ENCODE results near the gene THOC1.

DNA sequence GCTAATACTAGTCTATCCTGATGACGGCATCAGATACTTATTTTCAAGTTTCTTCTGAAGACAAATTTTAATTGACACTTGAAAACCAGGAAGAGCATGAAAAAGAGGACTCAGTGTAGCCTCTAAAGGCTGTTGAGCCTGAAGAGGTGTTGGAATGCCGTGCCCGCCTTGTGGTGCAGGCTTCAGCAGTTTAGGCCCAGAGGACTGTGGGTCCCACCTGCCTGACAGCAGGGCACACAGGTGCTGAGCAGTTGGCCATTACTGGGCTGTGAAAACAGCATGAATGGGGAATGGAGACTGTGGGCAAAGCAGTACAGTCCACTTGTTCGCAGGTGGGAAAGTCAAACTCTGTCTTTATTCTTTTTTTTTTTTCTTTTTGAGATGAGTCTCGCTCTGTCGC is 49.8 kb upstream of the THOC1 start:
- TF ChIP-seq EZH2 (IDR thresholded peaks at IDR 0.05; ENCODE audit: borderline replicate concordance, low read depth, low read length, severe bottlenecking): no peak
- TF ChIP-seq POLR2AphosphoS5 (IDR thresholded peaks at IDR 0.05; ENCODE audit: insufficient read depth, low read depth, low read length): no peak
- TF ChIP-seq POLR2A (IDR thresholded peaks at IDR 0.05; ENCODE audit: low read depth, low read length): no peak
- TF ChIP-seq, protein P1, sequence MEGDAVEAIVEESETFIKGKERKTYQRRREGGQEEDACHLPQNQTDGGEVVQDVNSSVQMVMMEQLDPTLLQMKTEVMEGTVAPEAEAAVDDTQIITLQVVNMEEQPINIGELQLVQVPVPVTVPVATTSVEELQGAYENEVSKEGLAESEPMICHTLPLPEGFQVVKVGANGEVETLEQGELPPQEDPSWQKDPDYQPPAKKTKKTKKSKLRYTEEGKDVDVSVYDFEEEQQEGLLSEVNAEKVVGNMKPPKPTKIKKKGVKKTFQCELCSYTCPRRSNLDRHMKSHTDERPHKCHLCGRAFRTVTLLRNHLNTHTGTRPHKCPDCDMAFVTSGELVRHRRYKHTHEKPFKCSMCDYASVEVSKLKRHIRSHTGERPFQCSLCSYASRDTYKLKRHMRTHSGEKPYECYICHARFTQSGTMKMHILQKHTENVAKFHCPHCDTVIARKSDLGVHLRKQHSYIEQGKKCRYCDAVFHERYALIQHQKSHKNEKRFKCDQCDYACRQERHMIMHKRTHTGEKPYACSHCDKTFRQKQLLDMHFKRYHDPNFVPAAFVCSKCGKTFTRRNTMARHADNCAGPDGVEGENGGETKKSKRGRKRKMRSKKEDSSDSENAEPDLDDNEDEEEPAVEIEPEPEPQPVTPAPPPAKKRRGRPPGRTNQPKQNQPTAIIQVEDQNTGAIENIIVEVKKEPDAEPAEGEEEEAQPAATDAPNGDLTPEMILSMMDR (IDR thresholded peaks at IDR 0.05; ENCODE audit: extremely low read depth in 1 of 2, insufficient read depth in 1 of 2, low read depth in 1 of 2, low read length in 2 of 2): no peak
- TF ChIP-seq MYC (IDR thresholded peaks at IDR 0.05; ENCODE audit: low read depth, low read length): no peak
- no peak for TF ChIP-seq JUN (IDR thresholded peaks at IDR 0.05; ENCODE audit: borderline replicate concordance, insufficient read depth, insufficient read length, low read depth)
- TF ChIP-seq, protein P2, sequence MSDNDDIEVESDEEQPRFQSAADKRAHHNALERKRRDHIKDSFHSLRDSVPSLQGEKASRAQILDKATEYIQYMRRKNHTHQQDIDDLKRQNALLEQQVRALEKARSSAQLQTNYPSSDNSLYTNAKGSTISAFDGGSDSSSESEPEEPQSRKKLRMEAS (IDR thresholded peaks at IDR 0.05; ENCODE audit: insufficient read depth, insufficient read length): no peak
- no peak for TF ChIP-seq GATA2 (IDR thresholded peaks at IDR 0.05; ENCODE audit: insufficient read depth, insufficient read length, low read depth, low read length)
